HG03354 (cell line): ENCODE results near the gene MAN1A1.

Experiments
- ATAC-seq: cut with Tn5 transposase; IDR thresholded peaks from one replicate; pipeline ENCODE4 v1.9.1; 2021; ENCODE audit warnings: mild to moderate bottlenecking; ENCODE audit not compliant: unreplicated experiment, poor library complexity, severe bottlenecking

Gene MAN1A1

GRCh38 chr6:119328892-119329793 is 20.4 kb downstream of the MAN1A1 start:
- no peak for ATAC-seq

- ATAC-seq: peak; percentile 53
These were observed 21.3 kb downstream of the MAN1A1 start for GRCh38 chr6:119328254-119328653.

GRCh38 chr6:119327810-119328209 is 21.8 kb downstream of the MAN1A1 start:
- ATAC-seq: peak; percentile 19

GRCh38 chr6:119326291-119327005 is 23.1 kb downstream of the MAN1A1 start:
- no peak for ATAC-seq

- ATAC-seq: no peak
These were observed 23.8 kb downstream of the MAN1A1 start for GRCh38 chr6:119325559-119326265.

GRCh38 chr6:119324718-119325117 is 24.8 kb downstream of the MAN1A1 start:
- ATAC-seq: no peak

- no peak for ATAC-seq
These were observed 25.6 kb downstream of the MAN1A1 start for GRCh38 chr6:119323931-119324330.

- ATAC-seq: no peak
These were observed 26.1 kb downstream of the MAN1A1 start for GRCh38 chr6:119323478-119323877.

- ATAC-seq: no peak
These were observed 26.7 kb downstream of the MAN1A1 start for GRCh38 chr6:119322715-119323350.

- peak; percentile 56 for ATAC-seq
These were observed 27.5 kb downstream of the MAN1A1 start for GRCh38 chr6:119322034-119322433.

- no peak for ATAC-seq
These were observed 29.9 kb downstream of the MAN1A1 start for GRCh38 chr6:119319694-119320093.

- no peak for ATAC-seq
These were observed 30.8 kb downstream of the MAN1A1 start for GRCh38 chr6:119318730-119319129.

- no peak for ATAC-seq
These were observed 31.4 kb downstream of the MAN1A1 start for GRCh38 chr6:119318176-119318575.

- no peak for ATAC-seq
These were observed 32.6 kb downstream of the MAN1A1 start for GRCh38 chr6:119317007-119317406.

- peak; percentile 69 for ATAC-seq
These were observed 34.7 kb downstream of the MAN1A1 start for GRCh38 chr6:119314885-119315272.

- peak; percentile 71 for ATAC-seq
These were observed 35.4 kb downstream of the MAN1A1 start for GRCh38 chr6:119313937-119314884.

- ATAC-seq: peak; percentile 22
These were observed 36.7 kb downstream of the MAN1A1 start for GRCh38 chr6:119312875-119313338.

- no peak for ATAC-seq
These were observed 37.1 kb downstream of the MAN1A1 start for GRCh38 chr6:119312441-119312840.
